ENCODE data around the gene CDHR3.

DNA sequence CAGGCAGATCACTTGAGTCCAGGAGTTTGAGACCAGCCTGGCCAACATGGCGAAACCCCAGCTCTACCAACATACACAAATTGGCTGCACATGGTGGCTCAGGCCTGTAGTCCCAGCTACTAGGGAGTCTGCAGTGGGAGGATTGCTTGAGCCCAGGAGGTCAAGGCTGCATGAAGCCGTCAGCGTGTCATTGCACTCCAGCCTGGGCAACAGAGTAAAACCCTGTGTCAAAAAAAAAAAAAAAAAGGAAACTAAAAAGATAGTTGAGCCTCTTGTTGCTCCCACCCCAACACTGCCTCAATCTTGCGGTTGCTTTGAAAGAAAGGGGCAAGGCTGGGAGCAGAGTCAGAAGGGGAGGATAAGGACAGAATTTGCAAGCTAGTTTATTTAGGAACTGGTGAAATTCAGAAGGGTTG lies 79.1 kb downstream of the CDHR3 start:
- TF ChIP-seq, protein P1, sequence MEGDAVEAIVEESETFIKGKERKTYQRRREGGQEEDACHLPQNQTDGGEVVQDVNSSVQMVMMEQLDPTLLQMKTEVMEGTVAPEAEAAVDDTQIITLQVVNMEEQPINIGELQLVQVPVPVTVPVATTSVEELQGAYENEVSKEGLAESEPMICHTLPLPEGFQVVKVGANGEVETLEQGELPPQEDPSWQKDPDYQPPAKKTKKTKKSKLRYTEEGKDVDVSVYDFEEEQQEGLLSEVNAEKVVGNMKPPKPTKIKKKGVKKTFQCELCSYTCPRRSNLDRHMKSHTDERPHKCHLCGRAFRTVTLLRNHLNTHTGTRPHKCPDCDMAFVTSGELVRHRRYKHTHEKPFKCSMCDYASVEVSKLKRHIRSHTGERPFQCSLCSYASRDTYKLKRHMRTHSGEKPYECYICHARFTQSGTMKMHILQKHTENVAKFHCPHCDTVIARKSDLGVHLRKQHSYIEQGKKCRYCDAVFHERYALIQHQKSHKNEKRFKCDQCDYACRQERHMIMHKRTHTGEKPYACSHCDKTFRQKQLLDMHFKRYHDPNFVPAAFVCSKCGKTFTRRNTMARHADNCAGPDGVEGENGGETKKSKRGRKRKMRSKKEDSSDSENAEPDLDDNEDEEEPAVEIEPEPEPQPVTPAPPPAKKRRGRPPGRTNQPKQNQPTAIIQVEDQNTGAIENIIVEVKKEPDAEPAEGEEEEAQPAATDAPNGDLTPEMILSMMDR (conservative IDR thresholded peaks at IDR 0.05; ENCODE audit: low read length) = no peak
- no peak for TF ChIP-seq EZH2phosphoT487 (IDR thresholded peaks at IDR 0.05; ENCODE audit: borderline replicate concordance)

Measured in Loucy (cell line).